Esophagus squamous epithelium (tissue), 5 donors: ENCODE data around the gene NOTUM. TPM values are rescaled to one million over a fixed set of nuclear protein-coding genes. Genes with fewer than 3 reads are reported as not detected.

ENCODE experiments used
- DNase-seq: peaks from one replicate; lab custom pipeline; 2025; lab: John Stamatoyannopoulos, UW
- H3K27ac ChIP-seq, 4 donors: fragments of 200-600 bp; sonication (generic); one replicate each; pipeline ENCODE4 v1.5.1; 2016 to 2019; ENCODE audit warnings: mild to moderate bottlenecking in 1 of 4
- H3K27me3 ChIP-seq, 4 donors: fragments of 200-600 bp; sonication (generic); 1 replicate in 3 of 4; 2 replicates in 1 of 4; pipeline versions ENCODE4 v1.5.1 to v1.6.0; 2017 to 2021; ENCODE audit warnings: antibody characterized with exemption in 1 of 4
- H3K36me3 ChIP-seq, 3 donors: fragments of 200-600 bp; sonication (generic); one replicate each; pipeline ENCODE4 v1.5.1; 2016 to 2019
- H3K4me1 ChIP-seq, 3 donors: fragments of 200-600 bp; sonication (generic); one replicate each; pipeline ENCODE4 v1.5.1; 2017 to 2019
- H3K4me3 ChIP-seq, 4 donors: fragments of 200-600 bp; sonication (generic); 1 replicate in 3 of 4; 2 replicates in 1 of 4; pipeline ENCODE4 v1.5.1; 2016 to 2019; ENCODE audit warnings: mild to moderate bottlenecking in 2 of 4, moderate library complexity in 1 of 4
- H3K9me3 ChIP-seq, 3 donors: fragments of 200-600 bp; sonication (generic); one replicate each; pipeline ENCODE4 v1.5.1; 2016 to 2019
- CTCF ChIP-seq, 6 experiments: fragments of 450-650 bp in 4 of 6; fragments of 200-600 bp in 2 of 6; sonication (generic) in 2 of 6; IDR thresholded peaks; one replicate each; pipeline ENCODE4 v1.5.1; 2016 to 2019; ENCODE audit warnings: antibody characterized with exemption in 6 of 6, mild to moderate bottlenecking in 4 of 6, moderate library complexity in 4 of 6
- POLR2A ChIP-seq, 4 donors: fragments of 450-650 bp; IDR thresholded peaks; one replicate each; pipeline ENCODE4 v1.6.1; 2017; ENCODE audit warnings: antibody characterized with exemption in 4 of 4, mild to moderate bottlenecking in 4 of 4, moderate library complexity in 3 of 4
- WGBS, 2 donors: methylation state at CpG; one replicate each; pipeline ENCODE4 v1.1.5; 2018; 5-methylcytosine and 5-hydroxymethylcytosine counted together
- intact Hi-C: fragments of 100-400 bp; cut with DNase I; formaldehyde crosslinking; loops from one replicate; pipeline ENCODE4 v1.15.0; 2022
- total RNA-seq, 4 donors: library from RNA; depleted of rRNA; stranded (reverse); fragments of >200 nt; gene quantifications; one replicate each; pipeline ENCODE4 v1.1.0, GENCODE V29; 2016
- donor health status: DM: yes; HTN: yes; CAD: no.

The NOTUM gene
- total RNA-seq, 4 donors from 2014 or later = 0.11 to 0.94 (median 0.19) TPM; not detected in 1

GRCh38 chr17:81967244-81967532 is 6.2 kb upstream of the NOTUM start:
- peaks cover 0 to 65% (median 6%) of the 10 kb centered on the region in 4 donors for H3K27me3 ChIP-seq
- no peaks in the 10 kb centered on the region for H3K36me3 ChIP-seq
- H3K4me1 ChIP-seq = peaks cover 22 to 45% (median 24%) of the 10 kb centered on the region in 3 donors
- H3K9me3 ChIP-seq = no peaks in the 10 kb centered on the region
- no CpG with 5 or more reads among the region's 5 CpGs for WGBS, 2 donors
- intact Hi-C loops = no loop called here
- H3K27ac ChIP-seq = peak overlapping the region; percentile 43 to 70 (median 61)
- TF ChIP-seq CTCF (IDR thresholded peaks at IDR 0.05) (no peak), POLR2A (IDR thresholded peaks at IDR 0.05) (no peak)
- no peak for DNase-seq
- peak overlapping the region in 2 of 4 donors; percentile 27 to 47 for H3K4me3 ChIP-seq

- WGBS, 2 donors = 60 to 68% methylated on average over 14 to 15 of the region's 41 CpGs
- Histone ChIP-seq H3K36me3 (no peaks in the 10 kb centered on the region), H3K9me3 (no peaks in the 10 kb centered on the region), H3K27ac (peak overlapping the region; percentile 43 to 70 (median 61)), H3K27me3 (peaks cover 0 to 69% (median 12%) of the 10 kb centered on the region in 4 donors), H3K4me3 (no peak overlapping the region), H3K4me1 (peaks cover 22 to 51% (median 30%) of the 10 kb centered on the region in 3 donors)
- intact Hi-C loops = no loop called here
- DNase-seq = no peak
- TF ChIP-seq CTCF (IDR thresholded peaks at IDR 0.05) = no peak
- TF ChIP-seq POLR2A (IDR thresholded peaks at IDR 0.05) = no peak
Observed at GRCh38 chr17:81966343-81967243, 5.6 kb upstream of the NOTUM start.

- no peak for DNase-seq
- H3K27ac ChIP-seq = no peak overlapping the region
- H3K9me3 ChIP-seq = no peaks in the 10 kb centered on the region
- 59 to 73% methylated on average over 10 to 13 of the region's 22 CpGs for WGBS, 2 donors
- peaks cover 32 to 74% (median 53%) of the 10 kb centered on the region in 3 donors for H3K4me1 ChIP-seq
- no peak for TF ChIP-seq CTCF (IDR thresholded peaks at IDR 0.05)
- TF ChIP-seq POLR2A (IDR thresholded peaks at IDR 0.05) = no peak
- intact Hi-C loops = no loop called here
- no peaks in the 10 kb centered on the region for H3K36me3 ChIP-seq
- H3K4me3 ChIP-seq = no peak overlapping the region
- H3K27me3 ChIP-seq = peaks cover 10 to 84% (median 21%) of the 10 kb centered on the region in 4 donors
Observed at GRCh38 chr17:81964081-81964849, 3.3 kb upstream of the NOTUM start.

- intact Hi-C loops = no loop called here
Observed at GRCh38 chr17:81962499-81963441, 1.8 kb upstream of the NOTUM start.

More at GRCh38 chr17:81962499-81963441, 1.8 kb upstream of the NOTUM start:
- no peak overlapping the region for H3K4me3 ChIP-seq
- no peak for DNase-seq
- no peaks in the 10 kb centered on the region for H3K36me3 ChIP-seq
- H3K4me1 ChIP-seq = peaks cover 23 to 64% (median 45%) of the 10 kb centered on the region in 3 donors
- WGBS, 2 donors = 54 to 62% methylated on average over 11 to 24 of the region's 37 CpGs
- TF ChIP-seq CTCF (IDR thresholded peaks at IDR 0.05) (no peak), POLR2A (IDR thresholded peaks at IDR 0.05) (no peak)
- peaks cover 17 to 91% (median 24%) of the 10 kb centered on the region in 4 donors for H3K27me3 ChIP-seq
- no peak overlapping the region for H3K27ac ChIP-seq
- H3K9me3 ChIP-seq = no peaks in the 10 kb centered on the region
